ENCODE data around the gene RNASE8.
A peak's percentile ranks its signal among the peaks of the same experiment; 100 is the strongest.
"Not testable (repeated sequence)": the region's sequence is repeated elsewhere in the genome, so short reads cannot be mapped to it uniquely, and the experiment has no call there.

RNASE8 gene

DNA sequence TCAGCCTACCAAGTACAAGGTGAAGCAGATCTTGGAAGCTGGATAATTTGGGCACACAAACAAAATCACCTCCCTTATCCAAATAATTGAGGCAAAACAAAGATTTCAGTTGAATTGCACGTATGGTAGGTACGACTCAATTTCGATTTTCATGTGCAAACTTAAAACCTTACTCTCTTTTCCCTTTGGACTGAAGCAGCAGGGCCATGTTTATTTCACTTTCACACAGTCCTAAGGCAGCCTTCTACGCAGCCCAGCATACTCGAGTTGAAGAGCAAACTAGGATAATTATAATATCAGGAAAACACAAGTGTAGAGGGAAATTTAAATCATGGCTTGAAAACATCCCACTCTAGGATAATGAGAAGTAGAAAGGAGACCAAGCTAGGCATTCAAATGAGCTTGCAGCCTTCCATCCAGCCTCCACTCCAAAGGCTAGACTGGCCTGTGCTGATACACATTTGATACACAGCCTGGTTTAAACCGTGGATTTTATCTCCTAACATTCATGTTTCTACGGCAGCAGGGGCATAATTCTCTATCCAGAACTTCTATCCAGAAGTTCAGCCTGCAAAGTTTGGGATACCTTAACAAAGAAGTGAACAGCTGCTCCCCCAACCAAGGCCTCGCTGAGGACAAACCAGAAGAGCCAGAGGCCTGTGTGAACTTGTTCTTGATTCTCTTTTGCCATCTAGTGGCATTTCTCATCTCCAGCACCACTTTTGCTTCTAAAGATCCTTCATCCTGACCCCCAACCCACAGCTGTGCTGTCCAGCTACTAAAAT lies 17.8 kb upstream of the RNASE8 start:
- H3K4me3 ChIP-seq (ENCODE audit: low read depth, low read length), result no peak overlapping the region
- DNase-seq (ENCODE audit: low read depth), result peak; percentile 88
- TF ChIP-seq, protein P1, sequence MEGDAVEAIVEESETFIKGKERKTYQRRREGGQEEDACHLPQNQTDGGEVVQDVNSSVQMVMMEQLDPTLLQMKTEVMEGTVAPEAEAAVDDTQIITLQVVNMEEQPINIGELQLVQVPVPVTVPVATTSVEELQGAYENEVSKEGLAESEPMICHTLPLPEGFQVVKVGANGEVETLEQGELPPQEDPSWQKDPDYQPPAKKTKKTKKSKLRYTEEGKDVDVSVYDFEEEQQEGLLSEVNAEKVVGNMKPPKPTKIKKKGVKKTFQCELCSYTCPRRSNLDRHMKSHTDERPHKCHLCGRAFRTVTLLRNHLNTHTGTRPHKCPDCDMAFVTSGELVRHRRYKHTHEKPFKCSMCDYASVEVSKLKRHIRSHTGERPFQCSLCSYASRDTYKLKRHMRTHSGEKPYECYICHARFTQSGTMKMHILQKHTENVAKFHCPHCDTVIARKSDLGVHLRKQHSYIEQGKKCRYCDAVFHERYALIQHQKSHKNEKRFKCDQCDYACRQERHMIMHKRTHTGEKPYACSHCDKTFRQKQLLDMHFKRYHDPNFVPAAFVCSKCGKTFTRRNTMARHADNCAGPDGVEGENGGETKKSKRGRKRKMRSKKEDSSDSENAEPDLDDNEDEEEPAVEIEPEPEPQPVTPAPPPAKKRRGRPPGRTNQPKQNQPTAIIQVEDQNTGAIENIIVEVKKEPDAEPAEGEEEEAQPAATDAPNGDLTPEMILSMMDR (conservative IDR thresholded peaks at IDR 0.05; ENCODE audit: low read depth, low read length), result peak; percentile 86

DNA sequence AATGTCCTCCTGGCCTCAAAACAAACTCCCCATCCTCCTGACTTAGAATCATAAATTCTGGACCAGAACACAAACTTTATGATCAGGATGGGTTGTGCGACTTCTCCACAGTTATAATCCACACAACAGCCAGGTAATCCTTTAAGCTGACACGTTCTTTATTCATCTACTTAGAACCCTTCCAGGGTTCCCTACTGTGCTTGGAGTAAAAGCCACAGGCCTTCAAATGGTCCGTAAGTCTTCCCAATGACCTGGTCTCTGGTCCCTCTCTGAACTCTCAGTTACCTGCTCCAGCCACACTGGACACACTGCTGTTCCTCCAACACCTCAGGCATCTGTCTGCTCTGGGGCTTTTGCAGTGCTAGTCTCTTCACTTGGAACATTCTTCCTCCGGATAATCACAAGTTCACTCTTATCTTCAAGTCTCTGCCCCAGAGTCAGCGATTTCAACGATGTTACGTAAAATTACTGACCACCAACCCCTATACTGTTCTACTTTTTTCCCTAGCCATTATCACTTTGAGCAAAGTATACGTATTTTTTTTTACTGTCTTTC lies 17.2 kb upstream of the RNASE8 start:
- no peak overlapping the region for H3K4me3 ChIP-seq (ENCODE audit: low read depth, low read length)
- no peak for DNase-seq (ENCODE audit: low read depth)
- TF ChIP-seq, protein P1 (conservative IDR thresholded peaks at IDR 0.05; ENCODE audit: low read depth, low read length), result no peak

DNA sequence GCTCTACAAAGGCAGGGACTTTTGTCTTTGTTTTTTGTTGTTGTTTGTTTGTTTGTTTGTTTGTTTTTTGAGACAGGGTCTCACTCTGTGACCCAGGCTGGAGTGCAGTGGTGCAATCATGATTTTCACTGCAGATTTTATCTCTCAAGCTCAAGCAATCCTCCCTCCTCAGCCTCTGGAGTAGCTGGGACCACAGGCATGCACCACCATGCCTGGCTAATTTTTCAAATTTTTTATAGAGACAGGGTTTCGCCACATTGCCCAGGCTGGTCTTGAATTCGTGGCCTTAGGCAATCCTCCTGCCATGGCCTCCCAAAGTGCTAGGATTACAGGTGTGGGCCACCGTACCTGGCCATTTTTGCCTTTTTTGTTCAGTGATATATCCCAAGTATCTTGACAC lies 16.7 kb upstream of the RNASE8 start:
- DNase-seq (ENCODE audit: low read depth); H3K4me3 ChIP-seq (ENCODE audit: low read depth, low read length): not testable (repeated sequence)

DNA sequence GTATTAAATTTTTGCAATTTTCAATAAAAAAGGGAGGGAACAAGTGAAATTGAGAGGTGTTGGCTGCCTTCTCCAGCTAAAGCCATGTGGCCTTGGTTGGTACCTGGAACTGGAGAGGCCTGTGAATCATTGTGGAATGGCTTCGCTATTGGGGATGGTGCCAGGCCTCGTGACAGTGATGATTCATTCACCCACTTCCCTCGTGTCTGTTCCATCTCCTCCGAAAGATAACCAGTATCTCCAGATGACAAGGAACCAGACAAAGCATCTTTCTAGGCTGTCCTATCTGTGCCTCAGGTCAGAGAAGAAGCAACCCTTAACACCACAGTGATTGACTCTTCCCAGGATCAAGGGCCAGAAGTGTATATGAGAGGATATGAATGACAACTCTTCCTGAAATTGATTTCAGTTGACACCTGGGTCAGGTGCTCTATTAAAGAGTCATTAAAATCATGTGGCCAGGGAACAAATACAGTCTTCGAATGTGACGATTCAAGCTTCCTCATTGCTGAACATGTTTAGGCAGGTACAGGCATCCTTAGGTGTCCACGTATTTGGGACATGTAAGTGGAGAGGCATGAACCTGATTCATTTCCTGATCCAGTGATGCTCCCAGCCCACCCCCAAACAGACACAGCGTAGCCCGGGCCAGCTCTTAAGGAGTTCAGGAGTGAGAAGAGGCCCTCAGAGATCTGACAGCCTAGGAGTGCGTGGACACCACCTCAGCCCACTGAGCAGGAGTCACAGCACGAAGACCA lies 15.8 kb upstream of the RNASE8 start, which contains the start of gene RNASE7:
Gene RNASE7 (plus strand): TSS at position 687 of the 758 bp plus-strand sequence. CDS start 631 bp downstream, outside the sequence.
- no peak within 1 kb of the TSS for H3K4me3 ChIP-seq (ENCODE audit: low read depth, low read length)
- peak; percentile 65 for DNase-seq (ENCODE audit: low read depth)
- TF ChIP-seq, protein P1 (conservative IDR thresholded peaks at IDR 0.05; ENCODE audit: low read depth, low read length), result no peak

DNA sequence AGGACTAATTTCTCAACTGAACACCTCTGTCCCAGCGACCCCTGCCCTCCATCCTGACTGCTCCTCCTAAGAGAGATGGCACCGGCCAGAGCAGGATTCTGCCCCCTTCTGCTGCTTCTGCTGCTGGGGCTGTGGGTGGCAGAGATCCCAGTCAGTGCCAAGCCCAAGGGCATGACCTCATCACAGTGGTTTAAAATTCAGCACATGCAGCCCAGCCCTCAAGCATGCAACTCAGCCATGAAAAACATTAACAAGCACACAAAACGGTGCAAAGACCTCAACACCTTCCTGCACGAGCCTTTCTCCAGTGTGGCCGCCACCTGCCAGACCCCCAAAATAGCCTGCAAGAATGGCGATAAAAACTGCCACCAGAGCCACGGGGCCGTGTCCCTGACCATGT lies 14.7 kb upstream of the RNASE8 start:
- DNase-seq (ENCODE audit: low read depth), result no peak
- H3K4me3 ChIP-seq (ENCODE audit: low read depth, low read length), result no peak overlapping the region

DNA sequence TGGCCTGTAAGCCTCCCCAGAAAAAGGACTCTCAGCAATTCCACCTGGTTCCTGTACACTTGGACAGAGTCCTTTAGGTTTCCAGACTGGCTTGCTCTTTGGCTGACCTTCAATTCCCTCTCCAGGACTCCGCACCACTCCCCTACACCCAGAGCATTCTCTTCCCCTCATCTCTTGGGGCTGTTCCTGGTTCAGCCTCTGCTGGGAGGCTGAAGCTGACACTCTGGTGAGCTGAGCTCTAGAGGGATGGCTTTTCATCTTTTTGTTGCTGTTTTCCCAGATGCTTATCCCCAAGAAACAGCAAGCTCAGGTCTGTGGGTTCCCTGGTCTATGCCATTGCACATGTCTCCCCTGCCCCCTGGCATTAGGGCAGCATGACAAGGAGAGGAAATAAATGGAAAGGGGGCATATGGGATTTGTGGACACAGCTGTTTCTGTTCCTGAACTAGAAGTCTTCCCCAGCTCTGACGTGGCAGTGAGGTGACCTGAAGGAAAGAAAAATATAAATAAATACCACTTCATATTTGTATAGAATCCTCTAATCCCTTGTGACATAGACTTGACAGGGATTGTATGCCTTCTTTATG lies 14.1 kb upstream of the RNASE8 start:
- no peak for DNase-seq (ENCODE audit: low read depth)
- no peak overlapping the region for H3K4me3 ChIP-seq (ENCODE audit: low read depth, low read length)
- TF ChIP-seq, protein P1 (conservative IDR thresholded peaks at IDR 0.05; ENCODE audit: low read depth, low read length), result no peak

More for the DNA sequence above, 14.7 kb upstream of the RNASE8 start:
- TF ChIP-seq, protein P1 (conservative IDR thresholded peaks at IDR 0.05; ENCODE audit: low read depth, low read length), result no peak
